OCI-LY3 (cell line): ENCODE measurements around the gene ESCO1.

Experiments
- EZH2phosphoT487 ChIP-seq: fragments of 200-600 bp; shearing (Covaris generic); IDR thresholded peaks from 2 replicates; pipeline ENCODE4 v1.6.1; 2018; ENCODE audit warnings: antibody characterized with exemption, mixed run types, low read depth
- TF ChIP-seq, protein P1 (sequence below): fragments of 200-600, 300-600 bp; sonication (generic); IDR thresholded peaks from 2 replicates; pipeline ENCODE4 v1.5.1; 2014; ENCODE audit warnings: antibody characterized with exemption, low read length, low read depth

- TF ChIP-seq, protein P1, sequence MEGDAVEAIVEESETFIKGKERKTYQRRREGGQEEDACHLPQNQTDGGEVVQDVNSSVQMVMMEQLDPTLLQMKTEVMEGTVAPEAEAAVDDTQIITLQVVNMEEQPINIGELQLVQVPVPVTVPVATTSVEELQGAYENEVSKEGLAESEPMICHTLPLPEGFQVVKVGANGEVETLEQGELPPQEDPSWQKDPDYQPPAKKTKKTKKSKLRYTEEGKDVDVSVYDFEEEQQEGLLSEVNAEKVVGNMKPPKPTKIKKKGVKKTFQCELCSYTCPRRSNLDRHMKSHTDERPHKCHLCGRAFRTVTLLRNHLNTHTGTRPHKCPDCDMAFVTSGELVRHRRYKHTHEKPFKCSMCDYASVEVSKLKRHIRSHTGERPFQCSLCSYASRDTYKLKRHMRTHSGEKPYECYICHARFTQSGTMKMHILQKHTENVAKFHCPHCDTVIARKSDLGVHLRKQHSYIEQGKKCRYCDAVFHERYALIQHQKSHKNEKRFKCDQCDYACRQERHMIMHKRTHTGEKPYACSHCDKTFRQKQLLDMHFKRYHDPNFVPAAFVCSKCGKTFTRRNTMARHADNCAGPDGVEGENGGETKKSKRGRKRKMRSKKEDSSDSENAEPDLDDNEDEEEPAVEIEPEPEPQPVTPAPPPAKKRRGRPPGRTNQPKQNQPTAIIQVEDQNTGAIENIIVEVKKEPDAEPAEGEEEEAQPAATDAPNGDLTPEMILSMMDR: no peak
- TF ChIP-seq EZH2phosphoT487: no peak
These were observed 86.8 kb downstream of the ESCO1 start for GRCh38 chr18:21513741-21514140.
